HG03103 (cell line): ENCODE measurements around the gene CAPN3.

ENCODE experiments used
- ATAC-seq: cut with Tn5 transposase; IDR thresholded peaks from one replicate; pipeline ENCODE4 v1.9.1; 2021; ENCODE audit warnings: low read depth; ENCODE audit not compliant: unreplicated experiment

The CAPN3 gene

DNA sequence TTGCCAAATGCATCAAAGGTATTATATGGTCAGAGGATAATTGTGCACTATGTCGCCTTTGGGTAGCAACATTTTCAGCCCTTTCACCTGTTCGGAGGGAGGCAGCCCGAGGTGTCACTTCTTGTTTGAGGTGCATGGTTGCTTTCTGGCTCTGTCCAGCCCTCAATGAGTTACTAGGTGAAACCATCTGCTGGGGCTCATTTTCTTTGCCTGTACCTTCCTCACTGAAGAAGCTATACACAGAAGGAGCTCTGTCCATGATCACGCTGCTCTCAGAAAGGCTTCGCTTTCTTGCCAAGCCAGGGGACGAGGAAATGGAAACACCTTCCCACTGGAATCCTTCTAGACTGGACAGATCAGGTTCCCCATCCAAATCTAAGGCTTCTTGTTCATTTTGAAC lies 89.0 kb downstream of the CAPN3 start:
- ATAC-seq = no peak

GRCh38 chr15:42449770-42450424 lies 90.6 kb downstream of the CAPN3 start:
- no peak for ATAC-seq

GRCh38 chr15:42450425-42450790 lies 91.1 kb downstream of the CAPN3 start:
- no peak for ATAC-seq

GRCh38 chr15:42453826-42454225 lies 94.5 kb downstream of the CAPN3 start:
- no peak for ATAC-seq

- ATAC-seq = no peak
Observed at GRCh38 chr15:42456531-42456930, 97.2 kb downstream of the CAPN3 start.

GRCh38 chr15:42456971-42457370 lies 97.7 kb downstream of the CAPN3 start:
- no peak for ATAC-seq

DNA sequence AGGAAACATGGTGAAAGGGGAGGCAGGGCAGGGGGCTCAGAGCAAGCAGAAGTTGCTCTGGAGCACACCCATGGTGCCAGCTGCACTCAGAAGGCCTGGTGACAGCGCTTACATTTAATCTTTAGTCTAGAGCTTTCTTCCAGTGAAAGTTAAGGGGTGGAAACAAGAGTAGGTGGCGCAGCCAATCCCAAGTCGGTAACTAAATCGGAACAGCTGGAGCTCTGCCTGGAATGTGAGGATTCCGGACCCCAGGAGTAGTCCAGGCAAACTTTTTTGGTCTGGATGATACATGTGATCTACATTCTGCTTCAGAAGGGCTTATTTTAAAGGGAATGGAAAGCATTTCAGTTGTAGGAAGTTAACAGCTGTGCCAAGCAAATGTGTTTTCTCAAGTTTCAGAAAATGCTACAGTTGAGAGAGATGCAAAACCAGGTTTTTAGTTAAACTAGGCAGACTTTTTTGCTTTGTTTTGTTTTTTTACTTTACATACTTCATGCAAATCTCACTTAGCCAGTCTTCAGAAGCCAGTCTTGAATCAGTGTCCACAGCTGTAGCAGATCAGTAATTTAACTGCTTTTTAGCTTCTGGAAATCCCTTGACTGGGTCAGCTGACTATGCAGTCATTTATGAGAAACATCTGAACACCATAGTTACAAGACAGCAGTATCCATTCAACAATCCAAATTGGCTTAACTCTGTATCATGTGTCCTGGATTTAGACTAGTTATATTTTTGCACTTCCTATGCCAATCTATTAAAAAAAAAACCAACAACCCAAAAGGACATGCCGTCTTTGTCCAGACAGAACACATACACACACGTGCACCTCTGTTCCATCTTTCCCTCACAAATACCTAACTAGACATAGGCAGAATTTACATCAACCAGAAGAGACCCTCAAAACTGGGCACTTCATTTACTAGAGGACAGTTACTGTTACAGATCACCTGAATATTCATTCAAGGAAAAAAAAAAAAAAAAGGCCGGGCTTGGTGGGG lies 98.4 kb downstream of the CAPN3 start:
- no peak for ATAC-seq

DNA sequence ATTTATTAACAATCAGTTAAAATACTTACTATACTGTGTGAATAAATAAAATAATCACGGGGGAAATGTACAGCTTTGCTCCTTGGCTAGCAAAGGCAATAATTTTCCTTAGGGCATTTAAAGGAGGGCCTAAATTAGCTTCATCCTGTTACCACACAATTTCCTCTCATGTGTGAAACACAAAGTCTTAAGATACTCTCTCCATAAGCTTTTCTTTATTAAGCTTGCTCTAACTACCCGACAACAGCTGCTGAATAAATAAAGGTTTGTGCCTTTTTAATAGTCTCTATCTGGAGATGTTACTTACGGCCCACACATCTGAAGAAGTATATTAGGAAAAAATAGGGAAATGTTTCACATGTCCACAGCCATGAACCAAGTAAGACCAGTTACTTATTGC lies 102.0 kb downstream of the CAPN3 start:
- no peak for ATAC-seq
